GM19452 (cell line): ENCODE measurements around the gene TFB1M.
A peak's percentile ranks its signal among the peaks of the same experiment; 100 is the strongest.
"Not testable (repeated sequence)": the region's sequence is repeated elsewhere in the genome, so short reads cannot be mapped to it uniquely, and the experiment has no call there.

Experiments used
- ATAC-seq: cut with Tn5 transposase; IDR thresholded peaks from one replicate; pipeline ENCODE4 v1.9.1; 2021; ENCODE audit not compliant: unreplicated experiment

Gene TFB1M

GRCh38 chr6:155244434-155244833 lies 69.8 kb downstream of the TFB1M start:
- no peak for ATAC-seq

GRCh38 chr6:155241966-155242365 lies 72.3 kb downstream of the TFB1M start:
- no peak for ATAC-seq

- ATAC-seq: no peak
Measured at GRCh38 chr6:155240905-155241600, 73.2 kb downstream of the TFB1M start.

GRCh38 chr6:155237613-155238012 lies 76.7 kb downstream of the TFB1M start:
- no peak for ATAC-seq

- ATAC-seq: no peak
Measured at GRCh38 chr6:155235087-155235486, 79.2 kb downstream of the TFB1M start.

- no peak for ATAC-seq
Measured at GRCh38 chr6:155234687-155235086, 79.6 kb downstream of the TFB1M start.

GRCh38 chr6:155234167-155234566 lies 80.1 kb downstream of the TFB1M start:
- no peak for ATAC-seq

- ATAC-seq: no peak
Measured at GRCh38 chr6:155232848-155233247, 81.4 kb downstream of the TFB1M start.

GRCh38 chr6:155230975-155231374 lies 83.3 kb downstream of the TFB1M start:
- ATAC-seq: not testable (repeated sequence)

GRCh38 chr6:155228546-155229166 lies 85.6 kb downstream of the TFB1M start:
- no peak for ATAC-seq

- ATAC-seq: no peak
Measured at GRCh38 chr6:155227046-155227445, 87.2 kb downstream of the TFB1M start.

- no peak for ATAC-seq
Measured at GRCh38 chr6:155224618-155225017, 89.7 kb downstream of the TFB1M start.

- ATAC-seq: peak; percentile 99
Measured at GRCh38 chr6:155223646-155224451, 90.4 kb downstream of the TFB1M start.

- ATAC-seq: no peak
Measured at GRCh38 chr6:155222506-155222905, 91.8 kb downstream of the TFB1M start.

- no peak for ATAC-seq
Measured at GRCh38 chr6:155221086-155221485, 93.2 kb downstream of the TFB1M start.

GRCh38 chr6:155219858-155220301 lies 94.4 kb downstream of the TFB1M start:
- no peak for ATAC-seq

- ATAC-seq: no peak
Measured at GRCh38 chr6:155219299-155219698, 95.0 kb downstream of the TFB1M start.

- ATAC-seq: not testable (repeated sequence)
Measured at GRCh38 chr6:155218711-155219110, 95.6 kb downstream of the TFB1M start.

- no peak for ATAC-seq
Measured at GRCh38 chr6:155216312-155217046, 97.8 kb downstream of the TFB1M start.

- ATAC-seq: no peak
Measured at GRCh38 chr6:155215906-155216305, 98.4 kb downstream of the TFB1M start.
